Measurements from ENCODE around the gene MED13L.

DNA sequence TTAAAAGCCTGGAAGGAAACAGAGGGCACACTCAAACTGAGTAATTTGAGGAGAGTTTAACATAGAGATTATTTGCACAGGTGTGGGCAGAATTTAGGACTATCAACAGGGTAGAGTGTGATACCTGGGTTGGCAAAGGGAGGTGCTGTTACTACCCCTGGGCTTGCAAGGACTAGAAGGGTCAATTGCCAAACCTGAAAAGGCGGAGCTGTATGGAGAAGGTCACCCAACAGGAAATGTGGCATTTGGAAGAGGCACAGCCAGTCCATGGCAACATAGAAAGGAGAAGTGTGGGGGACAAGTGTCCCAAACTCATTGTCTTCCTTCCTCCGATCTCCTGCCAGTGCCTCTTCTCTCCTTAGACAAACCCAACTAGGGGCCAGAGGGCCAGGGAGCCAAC is 21.6 kb upstream of the MED13L start:
- TF ChIP-seq EZH2phosphoT487 (IDR thresholded peaks at IDR 0.05; ENCODE audit: borderline replicate concordance, low read depth, low read length), result no peak
- TF ChIP-seq, protein P1, sequence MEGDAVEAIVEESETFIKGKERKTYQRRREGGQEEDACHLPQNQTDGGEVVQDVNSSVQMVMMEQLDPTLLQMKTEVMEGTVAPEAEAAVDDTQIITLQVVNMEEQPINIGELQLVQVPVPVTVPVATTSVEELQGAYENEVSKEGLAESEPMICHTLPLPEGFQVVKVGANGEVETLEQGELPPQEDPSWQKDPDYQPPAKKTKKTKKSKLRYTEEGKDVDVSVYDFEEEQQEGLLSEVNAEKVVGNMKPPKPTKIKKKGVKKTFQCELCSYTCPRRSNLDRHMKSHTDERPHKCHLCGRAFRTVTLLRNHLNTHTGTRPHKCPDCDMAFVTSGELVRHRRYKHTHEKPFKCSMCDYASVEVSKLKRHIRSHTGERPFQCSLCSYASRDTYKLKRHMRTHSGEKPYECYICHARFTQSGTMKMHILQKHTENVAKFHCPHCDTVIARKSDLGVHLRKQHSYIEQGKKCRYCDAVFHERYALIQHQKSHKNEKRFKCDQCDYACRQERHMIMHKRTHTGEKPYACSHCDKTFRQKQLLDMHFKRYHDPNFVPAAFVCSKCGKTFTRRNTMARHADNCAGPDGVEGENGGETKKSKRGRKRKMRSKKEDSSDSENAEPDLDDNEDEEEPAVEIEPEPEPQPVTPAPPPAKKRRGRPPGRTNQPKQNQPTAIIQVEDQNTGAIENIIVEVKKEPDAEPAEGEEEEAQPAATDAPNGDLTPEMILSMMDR (conservative IDR thresholded peaks at IDR 0.05; ENCODE audit: low read length), result no peak

Data from OCI-LY7 (cell line).